H54 (cell line): ENCODE measurements around the gene GPR162.

Experiments
- DNase-seq: peaks from one replicate; pipeline ENCODE4 v3.0.0; 2011; ENCODE audit warnings: low spot score, mixed read lengths; ENCODE audit not compliant: insufficient read length
- FAIRE-seq: peaks from 3 replicates; lab custom pipeline; 2011; peaks lifted over from hg19 to GRCh38; lab: Jason Lieb, UNC
- POLR2A ChIP-seq: IDR thresholded peaks from 2 replicates; pipeline ENCODE4 v1.6.1; 2011; ENCODE audit warnings: low read depth, mild to moderate bottlenecking, low read length

The GPR162 gene

DNA sequence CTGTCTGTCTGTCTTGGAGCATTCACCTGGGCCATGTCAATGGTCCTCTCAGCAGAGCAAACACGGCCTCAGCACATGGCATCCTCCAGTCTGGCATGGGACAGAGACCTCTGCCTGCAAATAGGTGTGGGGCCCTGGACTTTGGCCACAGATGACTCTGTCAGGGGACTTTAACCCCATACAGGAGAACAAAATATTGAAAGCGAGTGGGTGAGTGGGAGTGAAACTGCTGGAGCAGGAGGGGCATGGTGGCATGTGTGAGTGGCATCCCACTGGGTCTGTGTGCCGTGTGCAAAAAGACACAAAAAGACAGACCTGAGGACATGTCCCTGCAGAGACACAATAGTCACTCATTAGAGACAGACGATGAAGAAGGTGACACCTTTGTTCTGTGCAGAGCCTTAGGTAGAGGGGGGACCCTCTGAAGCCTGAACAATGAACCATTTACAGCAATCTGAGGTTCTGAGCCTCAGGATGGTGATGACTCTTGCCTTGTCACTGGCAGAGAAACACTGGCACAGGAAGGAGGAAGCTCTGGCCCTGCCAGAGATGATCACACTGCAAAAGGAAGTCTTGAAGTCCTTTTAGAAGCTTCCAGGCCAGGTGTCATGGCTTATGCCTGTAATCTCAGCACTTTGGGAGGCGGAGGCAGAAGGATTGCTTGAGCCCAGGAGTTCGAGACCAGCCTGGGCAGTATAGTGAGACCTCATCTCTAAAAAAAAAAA is 41.8 kb upstream of the GPR162 start:
- FAIRE-seq (no peak), DNase-seq (no peak)
- TF ChIP-seq POLR2A = no peak

GRCh38 chr12:6780573-6780972 is 41.0 kb upstream of the GPR162 start:
- DNase-seq (no peak), FAIRE-seq (no peak)
- TF ChIP-seq POLR2A = no peak

GRCh38 chr12:6782119-6782518 is 39.5 kb upstream of the GPR162 start:
- FAIRE-seq (no peak), DNase-seq (no peak)
- TF ChIP-seq POLR2A = no peak

DNA sequence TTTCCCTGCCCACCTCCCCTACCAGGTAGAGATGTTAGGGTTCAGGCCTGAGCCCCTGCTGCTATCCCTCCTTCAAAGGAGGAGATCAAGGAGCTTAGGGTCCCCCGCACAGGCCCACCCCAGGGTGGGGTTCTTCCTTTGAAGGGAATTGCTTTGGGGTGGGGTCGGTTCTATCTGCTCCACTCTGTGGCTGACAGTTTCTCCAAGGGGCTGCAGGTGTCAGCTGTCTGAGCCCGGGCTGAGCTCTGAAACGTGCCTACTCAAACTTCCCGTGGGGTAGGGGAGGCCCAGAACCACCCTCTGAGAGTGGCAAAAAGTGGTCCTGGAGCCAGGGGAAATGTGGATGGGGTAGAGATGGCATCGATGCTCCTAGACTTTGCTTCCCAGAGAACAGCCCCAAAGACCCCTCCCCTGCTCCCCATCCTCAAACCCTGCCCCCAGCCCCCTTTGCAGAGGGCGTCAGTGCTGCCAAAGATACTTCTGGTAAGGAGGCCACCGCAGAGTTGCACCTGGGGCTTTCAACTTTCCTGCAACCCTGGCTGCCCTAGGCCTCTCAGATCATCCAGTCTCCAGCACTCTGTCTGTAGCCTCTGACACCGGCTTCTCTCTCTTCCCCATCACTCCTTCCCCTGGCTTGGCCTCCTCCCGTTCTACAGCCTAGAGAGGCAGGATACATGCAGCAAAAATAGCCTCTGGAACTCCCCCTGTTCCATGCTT is 38.6 kb upstream of the GPR162 start:
- no peak for FAIRE-seq
- TF ChIP-seq POLR2A = no peak
- DNase-seq = no peak

- FAIRE-seq = no peak
- DNase-seq = no peak
- no peak for TF ChIP-seq POLR2A
Observed at GRCh38 chr12:6783828-6784227, 37.8 kb upstream of the GPR162 start.

- no peak for TF ChIP-seq POLR2A
- FAIRE-seq (no peak), DNase-seq (no peak)
Observed at GRCh38 chr12:6784296-6784695, 37.3 kb upstream of the GPR162 start.

- FAIRE-seq = no peak
- no peak for TF ChIP-seq POLR2A
- no peak for DNase-seq
Observed at GRCh38 chr12:6784761-6785160, 36.9 kb upstream of the GPR162 start.

DNA sequence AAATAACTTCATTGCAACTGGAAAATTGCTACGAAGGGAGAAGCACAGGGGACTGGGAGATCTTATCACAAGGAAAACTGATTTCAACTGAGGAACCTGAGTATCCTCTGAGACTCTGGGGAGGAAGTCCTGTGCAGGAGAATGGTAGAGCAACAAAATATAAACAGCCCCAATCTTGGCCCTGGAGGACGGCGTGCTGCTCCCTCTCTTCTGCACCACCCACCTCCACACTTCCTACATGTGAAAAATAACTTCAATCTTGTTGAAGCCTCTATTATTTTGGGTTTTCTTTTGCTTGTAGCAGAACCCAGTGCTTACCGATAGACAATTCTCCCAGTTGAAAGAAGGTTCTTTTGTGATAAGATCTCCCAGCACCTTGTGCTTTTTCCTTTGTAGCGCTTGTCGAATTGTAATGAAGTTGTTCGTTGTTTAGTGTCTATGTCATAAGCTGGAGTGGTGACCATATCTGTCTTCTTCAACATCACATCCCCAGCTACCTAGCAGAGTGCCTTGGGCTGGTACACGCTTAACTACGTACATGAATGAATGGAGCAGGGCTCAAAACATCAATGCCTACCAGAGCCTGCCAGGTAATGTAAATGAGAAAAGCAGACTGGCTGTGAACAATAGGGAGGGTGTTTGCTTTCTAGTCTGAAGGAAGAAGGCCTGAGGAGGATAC is 35.1 kb upstream of the GPR162 start:
- DNase-seq (no peak), FAIRE-seq (no peak)
- no peak for TF ChIP-seq POLR2A

DNA sequence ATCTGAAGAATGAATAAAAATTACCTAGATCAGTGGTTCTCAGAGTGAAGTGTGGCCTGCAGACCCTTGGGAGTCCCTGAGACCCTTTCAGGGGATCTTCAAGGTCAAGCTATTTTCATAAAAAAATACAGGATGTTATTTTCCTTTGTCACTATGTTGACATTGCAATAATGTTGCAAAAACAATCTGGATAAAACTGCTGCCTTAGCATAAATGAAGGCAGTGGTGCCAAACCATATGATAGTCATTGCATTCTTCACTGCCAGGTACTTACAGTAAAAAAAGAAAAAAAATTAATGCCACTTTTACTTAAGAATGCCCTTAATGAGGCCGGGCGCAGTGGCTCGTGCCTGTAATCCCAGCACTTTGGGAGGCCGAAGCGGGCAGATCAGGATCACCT is 34.3 kb upstream of the GPR162 start:
- FAIRE-seq = no peak
- no peak for TF ChIP-seq POLR2A
- no peak for DNase-seq

GRCh38 chr12:6788972-6789924 is 32.4 kb upstream of the GPR162 start, which contains the start of gene CD4:
Gene CD4 (plus strand): TSS chr12:6789528. CDS start chr12:6800139, 10,611 bp downstream.
- DNase-seq (no peak), FAIRE-seq (no peak)
- no peak for TF ChIP-seq POLR2A

DNA sequence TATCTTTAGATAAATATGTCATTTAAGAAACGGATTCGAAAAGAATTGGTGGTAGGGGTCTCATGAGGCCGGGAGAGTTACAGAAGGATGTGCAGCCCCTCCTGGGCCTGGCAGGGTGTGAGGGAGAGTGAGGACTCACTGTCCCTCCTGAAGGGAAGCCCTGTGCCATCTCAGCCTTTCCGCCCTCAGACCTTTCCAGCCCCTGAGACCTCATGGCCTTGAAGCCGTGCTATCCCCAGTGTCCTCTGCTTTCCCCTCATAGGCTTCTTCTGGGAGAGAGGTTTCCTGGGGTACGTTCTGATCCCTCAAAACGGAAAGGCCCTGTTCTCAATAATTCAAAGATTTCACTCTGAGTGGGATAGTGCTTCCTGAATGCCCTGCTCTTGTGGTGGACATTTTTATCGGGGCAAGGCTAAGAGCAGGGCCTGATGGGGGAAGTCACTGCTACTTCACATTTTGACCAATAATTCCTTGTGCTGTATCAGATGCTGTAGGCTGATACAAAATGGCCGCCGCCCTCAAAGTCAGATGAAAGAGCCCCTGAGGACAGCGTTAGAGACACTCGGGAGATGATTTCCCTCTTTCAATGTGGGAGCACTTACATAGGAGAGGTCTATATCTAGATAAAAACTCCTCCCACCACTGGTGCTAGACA is 31.0 kb upstream of the GPR162 start:
- FAIRE-seq (no peak), DNase-seq (no peak)
- no peak for TF ChIP-seq POLR2A

- DNase-seq (no peak), FAIRE-seq (no peak)
- no peak for TF ChIP-seq POLR2A
Observed at GRCh38 chr12:6791931-6792520, 29.6 kb upstream of the GPR162 start.

DNA sequence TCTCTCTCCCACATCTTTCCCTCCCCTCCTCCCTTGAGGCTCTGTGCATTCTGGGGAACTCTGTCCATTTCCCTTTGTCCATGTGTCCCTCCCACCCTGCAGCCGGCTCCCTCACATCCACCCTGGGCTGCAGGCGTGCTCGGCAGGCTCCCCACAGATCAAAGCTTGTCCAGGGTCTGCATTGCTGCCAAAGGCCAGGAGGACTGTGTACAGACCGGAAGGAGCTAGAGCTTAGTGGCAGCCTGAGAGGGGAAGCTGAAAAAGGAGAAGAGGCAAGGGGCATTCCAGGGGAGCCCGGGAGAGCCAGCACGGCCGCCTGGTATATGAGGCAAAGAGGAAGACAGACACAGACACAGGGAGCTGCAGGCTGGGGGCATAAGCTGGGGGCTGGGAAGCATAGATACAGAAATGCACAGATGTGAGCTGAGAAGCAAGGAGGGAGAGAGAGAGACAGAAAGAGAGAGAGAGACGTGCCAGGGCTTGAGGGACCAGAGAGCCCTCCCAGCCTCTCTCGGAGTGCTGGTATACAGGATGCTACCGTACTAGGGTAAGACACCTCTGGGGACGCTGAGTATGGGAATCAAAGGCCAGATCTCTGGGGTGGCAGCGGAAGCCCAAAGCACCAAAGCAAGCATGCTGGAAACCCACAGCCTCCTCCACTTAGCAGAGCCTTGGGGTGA is 29.0 kb upstream of the GPR162 start:
- no peak for TF ChIP-seq POLR2A
- FAIRE-seq (no peak), DNase-seq (no peak)
